ENCODE measurements around the gene PXT1.
A peak's percentile ranks its signal among the peaks of the same experiment; 100 is the strongest.
"Not testable (repeated sequence)": the region's sequence is repeated elsewhere in the genome, so short reads cannot be mapped to it uniquely, and the experiment has no call there.

PXT1 gene

DNA sequence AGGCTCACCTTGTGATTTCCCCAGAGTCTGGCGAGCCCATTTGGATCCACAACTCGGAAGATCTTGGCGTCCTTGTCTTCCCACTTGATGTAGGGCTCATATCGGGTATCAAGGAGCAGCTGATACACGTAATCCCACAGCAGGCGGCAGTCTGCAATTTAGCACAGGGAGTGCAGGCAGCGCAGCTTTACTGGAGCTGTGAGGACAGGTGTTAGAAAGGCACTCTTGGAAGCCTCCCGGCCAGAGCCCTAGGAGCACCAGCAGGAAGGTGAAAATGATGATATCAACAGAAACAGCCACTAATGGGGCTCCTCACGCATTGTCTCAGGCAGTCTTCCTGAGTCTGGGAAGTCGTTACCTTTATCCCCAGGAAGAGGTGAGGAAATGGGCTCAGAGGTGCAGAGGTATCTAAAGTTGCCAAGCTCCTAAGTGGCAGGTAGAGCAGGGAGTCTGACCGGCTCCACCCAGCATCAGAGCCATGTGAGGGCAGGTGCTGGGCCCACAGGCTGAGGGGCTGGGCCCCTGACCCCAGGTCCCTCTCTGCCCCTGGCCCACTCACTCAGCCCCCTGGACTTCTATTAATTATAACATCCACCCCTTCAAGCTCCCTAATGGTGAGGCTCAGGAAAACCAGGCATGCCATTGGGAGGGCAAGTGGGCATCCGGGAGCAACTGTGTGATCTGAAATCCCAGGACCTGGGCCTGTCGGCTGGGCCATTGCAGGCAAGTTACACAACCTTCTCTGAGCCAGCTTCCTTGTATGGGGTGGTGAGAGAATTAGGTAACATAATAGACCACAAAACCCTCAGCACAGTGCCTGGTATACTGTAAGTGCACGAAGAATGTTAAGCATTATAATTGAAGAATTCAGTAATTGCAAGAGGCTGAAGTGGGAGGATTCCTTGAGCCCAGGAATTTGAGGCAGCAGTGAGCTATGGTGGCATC lies 73.5 kb downstream of the PXT1 start:
- DNase-seq (ENCODE audit: low read depth, low spot score), result no peak

DNA sequence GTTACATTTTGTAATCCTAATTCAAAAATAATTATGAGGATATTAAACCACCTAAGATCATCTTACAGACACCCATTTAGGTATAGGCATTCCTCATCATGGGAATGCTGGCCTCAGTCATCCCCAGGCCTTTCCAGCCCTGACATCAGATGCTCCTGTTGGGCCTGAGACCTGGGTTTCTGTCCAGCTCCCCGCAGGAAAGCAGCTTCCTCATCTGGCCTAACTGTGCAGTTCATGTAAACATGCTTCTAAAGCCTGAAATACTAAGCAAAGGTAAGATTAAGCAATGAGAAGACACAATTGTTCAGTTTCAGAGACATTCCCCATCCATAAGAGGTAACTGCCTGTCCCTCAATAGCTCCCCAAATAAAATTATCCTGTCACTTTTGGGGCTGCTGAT lies 74.2 kb downstream of the PXT1 start:
- no peak for DNase-seq (ENCODE audit: low read depth, low spot score)

DNA sequence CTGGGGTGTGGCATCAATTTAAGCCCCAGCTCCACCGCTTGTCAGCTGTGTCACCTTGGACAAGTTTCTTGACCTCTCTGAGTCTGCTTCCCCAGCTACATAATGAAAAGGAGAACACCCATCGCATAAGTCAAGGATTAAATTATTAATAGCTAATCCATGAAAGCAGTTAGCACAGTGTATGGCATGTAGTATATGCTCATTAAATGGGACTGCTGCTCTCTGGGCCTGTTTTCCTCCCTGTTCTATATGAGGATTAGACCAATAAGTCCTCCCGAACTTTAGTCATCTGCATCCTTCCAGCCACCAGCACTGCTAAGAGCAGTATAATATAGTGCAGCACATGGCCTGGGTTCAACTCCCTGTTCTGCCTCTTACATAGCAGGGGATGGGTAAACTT lies 74.9 kb downstream of the PXT1 start:
- no peak for DNase-seq (ENCODE audit: low read depth, low spot score)

- no peak for DNase-seq (ENCODE audit: low read depth, low spot score)
Observed at GRCh38 chr6:36364669-36365479, 77.8 kb downstream of the PXT1 start.

DNA sequence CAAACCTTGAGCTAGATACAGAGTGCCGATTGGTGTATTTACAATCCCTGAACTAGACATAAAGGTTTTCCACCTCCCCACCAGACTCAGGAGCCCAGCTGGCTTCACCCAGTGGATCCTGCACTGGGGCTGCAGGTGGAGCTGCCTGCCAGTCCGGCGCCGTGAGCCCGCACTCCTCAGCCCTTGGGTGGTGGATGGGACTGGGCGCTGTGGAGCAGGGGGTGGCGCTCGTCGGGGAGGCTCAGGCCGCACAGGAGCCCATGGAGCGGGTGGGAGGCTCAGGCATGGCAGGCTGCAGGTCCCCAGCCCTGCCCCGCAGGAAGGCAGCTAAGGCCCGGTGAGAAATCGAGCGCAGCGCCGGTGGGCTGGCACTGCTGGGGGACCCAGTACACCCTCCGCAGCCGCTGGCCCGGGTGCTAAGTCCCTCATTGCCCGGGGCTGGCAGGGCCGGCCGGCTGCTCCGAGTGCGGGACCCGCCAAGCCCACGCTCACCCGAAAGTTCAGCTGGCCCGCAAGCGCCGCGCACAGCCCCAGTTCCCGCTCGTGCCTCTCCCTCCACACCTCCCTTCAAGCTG lies 78.5 kb downstream of the PXT1 start:
- DNase-seq (ENCODE audit: low read depth, low spot score), result not testable (repeated sequence)

DNA sequence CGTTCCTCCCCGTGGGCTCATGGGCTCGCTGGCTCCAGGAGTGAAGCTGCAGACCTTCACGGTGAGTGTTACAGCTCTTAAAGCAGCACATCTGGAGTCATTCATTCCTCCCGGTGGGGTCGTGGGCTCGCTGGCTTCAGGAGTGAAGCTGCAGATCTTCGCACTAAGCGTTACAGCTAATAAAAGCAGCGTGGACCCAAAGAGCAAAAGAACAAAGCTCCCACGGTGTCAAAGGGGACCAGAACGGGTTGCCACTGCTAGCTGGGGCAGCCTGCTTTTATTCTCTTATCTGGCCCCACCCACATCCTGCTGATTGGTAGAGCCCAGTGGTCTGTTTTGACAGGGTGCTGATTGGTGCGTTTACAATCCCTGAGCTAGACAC lies 79.3 kb downstream of the PXT1 start:
- DNase-seq (ENCODE audit: low read depth, low spot score), result not testable (repeated sequence)

- no peak for DNase-seq (ENCODE audit: low read depth, low spot score)
Observed at GRCh38 chr6:36362551-36363370, 79.9 kb downstream of the PXT1 start.

- no peak for DNase-seq (ENCODE audit: low read depth, low spot score)
Observed at GRCh38 chr6:36361071-36361470, 81.6 kb downstream of the PXT1 start.

GRCh38 chr6:36360241-36361054 lies 82.2 kb downstream of the PXT1 start:
- DNase-seq (ENCODE audit: low read depth, low spot score), result peak; percentile 87

DNA sequence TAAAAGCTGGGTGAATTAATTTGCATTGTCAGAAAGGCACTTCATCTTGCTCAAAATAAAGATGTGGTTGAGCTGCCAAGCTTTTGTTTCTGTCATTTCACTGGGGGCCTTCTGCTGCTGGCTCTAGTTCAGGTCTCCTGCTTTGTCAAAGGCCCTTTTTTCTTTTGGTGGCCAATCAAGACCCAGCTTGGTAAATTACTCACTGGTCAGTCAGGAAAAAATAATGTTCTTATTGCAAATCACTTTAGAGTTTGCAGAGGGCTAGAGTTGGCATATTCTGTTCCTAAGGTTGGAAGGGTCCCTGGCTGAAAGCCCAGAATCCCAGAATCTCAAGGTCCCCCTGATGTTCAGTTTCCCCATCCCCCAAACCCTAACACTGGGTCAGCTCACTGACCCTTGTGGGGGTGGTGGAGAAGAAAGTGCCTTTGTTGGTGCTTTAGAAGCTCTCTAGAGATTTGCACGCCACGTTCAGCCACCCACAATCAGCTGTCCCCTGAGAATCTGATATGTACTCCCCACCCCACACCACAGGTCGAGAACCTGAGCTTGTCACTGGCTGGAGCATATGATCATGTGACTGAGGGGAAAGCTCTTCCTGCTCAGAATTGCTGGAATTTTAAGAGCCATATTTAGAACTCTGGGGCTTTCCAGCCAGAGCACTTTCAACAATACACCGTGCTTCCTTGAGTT lies 84.3 kb downstream of the PXT1 start:
- DNase-seq (ENCODE audit: low read depth, low spot score), result no peak

- DNase-seq (ENCODE audit: low read depth, low spot score), result no peak
Observed at GRCh38 chr6:36357872-36358225, 84.8 kb downstream of the PXT1 start.

DNA sequence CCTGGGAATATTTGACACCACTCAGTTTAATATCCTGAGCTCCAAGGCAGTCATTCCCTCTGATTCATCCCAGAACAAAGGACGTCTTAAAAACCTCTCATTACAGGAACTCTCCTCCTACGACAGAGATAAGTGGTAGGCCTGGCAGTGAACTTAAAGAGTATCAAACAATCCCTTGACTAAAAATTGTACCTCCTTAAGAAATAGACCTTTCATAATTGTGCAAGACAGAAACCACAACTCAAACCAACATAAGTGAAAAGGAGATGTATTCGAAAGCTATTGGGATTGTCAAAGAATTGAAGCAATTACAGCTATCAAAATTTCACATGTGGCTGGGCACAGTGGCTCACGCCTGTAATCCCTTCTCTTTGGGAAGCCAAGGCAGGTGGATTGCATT lies 86.8 kb downstream of the PXT1 start:
- DNase-seq (ENCODE audit: low read depth, low spot score), result no peak

DNA sequence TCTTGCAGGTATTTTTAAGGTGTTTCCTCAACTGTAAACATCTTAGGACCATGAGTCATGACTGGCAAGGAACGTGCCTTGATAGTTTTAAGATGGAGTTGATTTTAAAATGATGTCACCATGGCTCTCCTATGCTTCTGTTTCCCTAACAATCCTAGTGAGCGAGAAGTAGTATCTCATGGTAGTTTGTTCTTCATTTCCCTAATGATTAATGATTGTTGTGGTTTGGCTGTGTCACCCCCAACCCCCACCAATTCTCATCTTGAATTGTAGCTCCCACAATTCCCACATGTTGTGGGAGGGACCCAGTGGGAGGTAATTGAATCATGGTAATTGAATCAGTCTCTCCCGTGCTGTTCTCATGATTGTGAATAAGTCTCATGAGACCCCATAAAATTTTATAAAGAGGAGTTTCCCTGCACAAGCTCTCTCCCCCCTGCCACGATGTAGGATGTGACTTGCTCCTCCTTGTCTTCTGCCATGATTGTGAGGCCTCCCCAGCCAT lies 89.2 kb downstream of the PXT1 start:
- DNase-seq (ENCODE audit: low read depth, low spot score), result no peak

- no peak for DNase-seq (ENCODE audit: low read depth, low spot score)
Observed at GRCh38 chr6:36352477-36353157, 90.0 kb downstream of the PXT1 start.

DNA sequence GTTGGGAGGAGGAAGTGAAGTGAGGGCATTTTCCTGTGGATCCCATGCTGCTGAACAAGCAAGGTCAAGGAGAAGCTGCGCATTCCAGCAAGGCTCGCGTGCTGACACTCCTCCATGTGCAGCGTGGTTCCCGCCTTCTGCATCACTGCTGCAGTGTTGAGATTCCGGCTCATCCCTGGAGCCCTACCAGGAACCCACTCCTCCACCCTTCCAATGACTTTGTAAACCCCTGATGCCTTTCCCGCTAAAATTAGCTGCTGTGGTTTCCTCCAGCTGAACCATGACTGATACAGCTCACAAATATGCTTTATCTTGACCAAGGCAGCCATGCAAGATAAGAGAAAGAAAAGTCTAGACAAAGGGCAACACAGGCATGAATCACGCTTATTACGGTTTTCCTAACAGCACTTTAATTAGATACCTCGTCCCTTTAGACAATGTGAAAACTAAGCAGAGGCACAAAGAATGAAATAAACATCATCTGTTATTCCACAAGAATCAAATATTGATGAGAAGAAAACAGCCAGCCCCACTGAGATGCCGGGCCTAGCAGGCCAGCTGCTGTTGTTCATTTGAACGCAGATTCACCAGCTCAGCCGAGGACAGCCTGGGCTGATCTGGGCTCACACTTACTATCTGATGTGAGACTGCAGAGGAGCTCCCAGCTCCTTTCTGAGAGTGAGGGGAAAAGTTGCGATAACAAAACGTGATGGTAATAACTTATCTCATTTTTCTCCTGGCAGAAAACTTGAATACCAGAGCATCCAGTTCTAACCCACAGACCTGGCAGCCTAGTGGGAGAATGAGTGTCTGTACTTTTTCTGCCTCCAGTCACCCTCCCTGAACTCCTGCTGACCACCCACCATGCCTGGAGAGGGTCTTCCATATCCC lies 91.7 kb downstream of the PXT1 start:
- peak; percentile 15 for DNase-seq (ENCODE audit: low read depth, low spot score)

DNA sequence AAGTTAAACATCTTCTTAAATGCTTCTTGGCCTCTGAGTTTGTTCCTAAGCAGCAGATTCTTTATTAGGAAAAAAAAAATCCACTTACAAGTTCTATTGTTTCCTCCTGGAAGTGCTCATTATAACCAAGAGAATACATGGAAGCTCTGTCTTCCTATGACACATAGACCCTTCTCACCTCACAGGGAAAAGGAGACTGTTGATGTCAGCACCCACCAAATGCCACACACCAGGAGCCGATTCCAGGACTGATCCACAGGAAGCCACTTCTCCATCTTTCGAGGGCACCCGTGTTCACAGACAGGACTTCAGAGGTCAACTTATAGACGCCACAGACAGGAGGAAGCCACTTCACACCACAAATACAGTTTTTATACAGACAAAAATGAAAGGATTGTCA lies 92.6 kb downstream of the PXT1 start:
- no peak for DNase-seq (ENCODE audit: low read depth, low spot score)

DNA sequence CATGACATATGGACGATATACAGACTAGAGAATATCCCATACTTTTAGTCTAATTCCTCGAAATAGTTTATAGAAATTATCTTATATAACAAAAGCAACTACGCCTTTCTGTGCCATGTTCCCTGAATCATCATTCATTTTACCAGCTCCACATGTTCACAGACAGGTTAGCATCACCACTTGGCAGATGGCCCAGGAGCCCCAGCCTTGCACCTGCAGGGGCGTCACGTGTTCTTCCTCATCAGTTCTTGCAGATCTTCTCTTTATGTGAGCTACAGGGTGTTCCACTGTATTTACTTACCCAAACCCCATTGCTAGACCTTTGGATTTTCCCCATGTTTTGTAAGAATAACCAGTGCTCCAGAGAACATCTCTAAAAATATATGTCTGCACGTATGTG lies 93.4 kb downstream of the PXT1 start:
- DNase-seq (ENCODE audit: low read depth, low spot score), result no peak

DNA sequence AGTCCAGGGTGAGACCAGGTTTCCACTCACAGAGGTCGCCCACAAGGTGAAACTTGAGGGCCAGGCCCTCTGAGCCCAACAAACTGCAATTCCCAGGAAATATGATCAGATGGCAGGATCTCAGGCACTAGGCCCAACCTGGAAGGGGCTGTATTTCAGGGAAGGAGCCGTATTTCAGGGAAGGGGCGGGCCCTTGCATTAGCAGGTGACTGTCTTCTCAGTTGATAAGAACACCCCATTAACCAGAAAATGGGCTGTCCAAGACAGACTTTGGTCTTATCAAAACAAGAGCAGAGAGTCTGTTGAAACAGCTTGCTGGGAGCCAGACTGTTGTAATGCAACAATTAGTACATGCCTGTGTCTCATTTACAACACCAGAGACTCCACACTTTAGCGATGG lies 95.0 kb downstream of the PXT1 start:
- no peak for DNase-seq (ENCODE audit: low read depth, low spot score)
